ENCODE data around the gene MYOM1.

- TF ChIP-seq TEAD4 (IDR thresholded peaks at IDR 0.05) (no peak), REST (IDR thresholded peaks at IDR 0.05; ENCODE audit: low read depth) (no peak), RAD21 (IDR thresholded peaks at IDR 0.05; ENCODE audit: low read depth) (no peak), CEBPB (IDR thresholded peaks at IDR 0.05) (no peak), EP300 (IDR thresholded peaks at IDR 0.05; ENCODE audit: borderline replicate concordance) (no peak)
Observed at GRCh38 chr18:3234457-3234856, 14.7 kb upstream of the MYOM1 start.

All from Ishikawa (cell line).